Glutamatergic neuron (in vitro differentiated cells): ENCODE results near the gene GSTP1. TPM values are rescaled to one million over a fixed set of nuclear protein-coding genes. Genes with fewer than 3 reads are reported as not detected.

Experiments
- DNase-seq: peaks from one replicate; pipeline ENCODE4 v3.0.0; 2022
- H3K27ac Mint-ChIP-seq: one replicate; pipeline ENCODE4 v1.8.0; 2020; ENCODE audit warnings: mild to moderate bottlenecking, mixed read lengths, inconsistent platforms; ENCODE audit not compliant: unreplicated experiment
- H3K27me3 Mint-ChIP-seq: one replicate; pipeline ENCODE4 v1.8.0; 2020; ENCODE audit warnings: mild to moderate bottlenecking, moderate library complexity, mixed read lengths, inconsistent platforms; ENCODE audit not compliant: unreplicated experiment
- H3K36me3 Mint-ChIP-seq: one replicate; pipeline ENCODE4 v1.8.0; 2020; ENCODE audit warnings: mild to moderate bottlenecking, mixed read lengths, inconsistent platforms; ENCODE audit not compliant: unreplicated experiment
- H3K4me1 Mint-ChIP-seq: one replicate; pipeline ENCODE4 v1.8.0; 2020; ENCODE audit warnings: mild to moderate bottlenecking, low read depth, mixed read lengths, inconsistent platforms; ENCODE audit not compliant: unreplicated experiment
- H3K4me3 Mint-ChIP-seq: one replicate; pipeline ENCODE4 v1.8.0; 2020; ENCODE audit warnings: mild to moderate bottlenecking, mixed read lengths, inconsistent platforms; ENCODE audit not compliant: unreplicated experiment
- H3K9me3 Mint-ChIP-seq: one replicate; pipeline ENCODE4 v1.8.0; 2020; ENCODE audit warnings: mild to moderate bottlenecking, moderate library complexity, mixed read lengths, inconsistent platforms; ENCODE audit not compliant: unreplicated experiment
- total RNA-seq: library from RNA; stranded (reverse); fragmentation: NEBNext Ultra II Directional; extraction: Animal tissue kit (Norgen Biotek cat#: 25700); gene quantifications from one replicate; pipeline ENCODE4 v1.2.1, GENCODE V29; 2021; ENCODE audit not compliant: unreplicated experiment
- TF ChIP-seq, protein P1 (sequence below): fragments of 200-600 bp; sonication (generic); IDR thresholded peaks from one replicate; pipeline ENCODE4 v1.5.0; 2021; ENCODE audit not compliant: partially characterized antibody, unreplicated experiment

GSTP1 gene
- total RNA-seq, 1 donor from 2014 or later = 712 TPM

DNA sequence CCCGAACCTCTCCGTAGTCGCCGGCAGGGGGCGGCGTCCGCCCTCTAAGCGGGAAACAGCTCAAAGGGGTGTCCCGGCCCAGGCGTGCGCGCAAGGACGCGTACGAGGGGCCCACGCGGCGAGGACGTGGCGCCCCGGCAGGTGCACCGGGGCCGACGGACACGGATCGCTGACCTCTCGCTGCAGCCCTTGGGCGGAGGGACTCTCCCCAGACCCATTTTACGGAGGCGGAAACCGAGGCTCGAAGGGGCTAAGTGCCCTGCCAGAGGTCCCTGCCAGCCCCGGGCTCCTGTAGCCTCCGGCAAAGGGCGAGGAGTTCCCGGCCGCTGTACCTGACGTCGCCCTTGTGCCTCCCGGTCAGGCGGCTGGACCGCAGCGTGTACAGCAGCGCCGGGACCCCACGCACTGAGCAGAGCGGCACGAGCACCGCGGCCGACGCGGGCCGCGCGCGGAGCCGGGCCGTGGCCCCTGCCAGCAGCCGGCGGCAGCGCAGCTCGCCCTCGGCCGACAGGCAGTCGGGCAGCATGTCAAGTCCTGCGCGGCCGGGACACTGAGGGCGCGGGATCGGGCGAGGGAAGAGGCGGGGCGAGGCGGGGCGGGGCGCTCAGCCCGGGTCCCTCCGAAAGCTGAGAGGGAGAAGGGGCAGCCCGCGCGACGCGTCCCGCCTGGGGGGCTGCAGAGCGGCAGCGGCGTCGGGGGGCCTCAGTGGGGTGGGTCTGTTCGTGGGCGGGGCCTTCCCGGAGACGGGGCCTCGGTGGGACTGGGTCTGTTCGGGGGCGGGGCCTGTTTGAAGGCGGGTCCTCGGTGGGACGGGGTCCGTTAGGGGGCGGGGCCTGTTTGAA, 46.0 kb downstream of the GSTP1 start, which contains the start of gene NUDT8:
Gene NUDT8 (minus strand): TSS at position 552 of the 842 bp plus-strand sequence. CDS start 26 bp downstream, at position 526.
- peak within 1 kb of the TSS; percentile 88 for H3K4me3 Mint-ChIP-seq
- H3K4me1 Mint-ChIP-seq = peaks cover 2% of the 10 kb centered on the region
- TF ChIP-seq, protein P1, sequence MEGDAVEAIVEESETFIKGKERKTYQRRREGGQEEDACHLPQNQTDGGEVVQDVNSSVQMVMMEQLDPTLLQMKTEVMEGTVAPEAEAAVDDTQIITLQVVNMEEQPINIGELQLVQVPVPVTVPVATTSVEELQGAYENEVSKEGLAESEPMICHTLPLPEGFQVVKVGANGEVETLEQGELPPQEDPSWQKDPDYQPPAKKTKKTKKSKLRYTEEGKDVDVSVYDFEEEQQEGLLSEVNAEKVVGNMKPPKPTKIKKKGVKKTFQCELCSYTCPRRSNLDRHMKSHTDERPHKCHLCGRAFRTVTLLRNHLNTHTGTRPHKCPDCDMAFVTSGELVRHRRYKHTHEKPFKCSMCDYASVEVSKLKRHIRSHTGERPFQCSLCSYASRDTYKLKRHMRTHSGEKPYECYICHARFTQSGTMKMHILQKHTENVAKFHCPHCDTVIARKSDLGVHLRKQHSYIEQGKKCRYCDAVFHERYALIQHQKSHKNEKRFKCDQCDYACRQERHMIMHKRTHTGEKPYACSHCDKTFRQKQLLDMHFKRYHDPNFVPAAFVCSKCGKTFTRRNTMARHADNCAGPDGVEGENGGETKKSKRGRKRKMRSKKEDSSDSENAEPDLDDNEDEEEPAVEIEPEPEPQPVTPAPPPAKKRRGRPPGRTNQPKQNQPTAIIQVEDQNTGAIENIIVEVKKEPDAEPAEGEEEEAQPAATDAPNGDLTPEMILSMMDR = peak; percentile 96
- peak within 1 kb of the TSS; percentile 74 for H3K27ac Mint-ChIP-seq
- peaks cover 3% of the 10 kb centered on the region for H3K27me3 Mint-ChIP-seq
- peak; percentile 99 for DNase-seq
- H3K36me3 Mint-ChIP-seq = no peaks in the 10 kb centered on the region
- H3K9me3 Mint-ChIP-seq = peaks cover 2% of the 10 kb centered on the region

DNA sequence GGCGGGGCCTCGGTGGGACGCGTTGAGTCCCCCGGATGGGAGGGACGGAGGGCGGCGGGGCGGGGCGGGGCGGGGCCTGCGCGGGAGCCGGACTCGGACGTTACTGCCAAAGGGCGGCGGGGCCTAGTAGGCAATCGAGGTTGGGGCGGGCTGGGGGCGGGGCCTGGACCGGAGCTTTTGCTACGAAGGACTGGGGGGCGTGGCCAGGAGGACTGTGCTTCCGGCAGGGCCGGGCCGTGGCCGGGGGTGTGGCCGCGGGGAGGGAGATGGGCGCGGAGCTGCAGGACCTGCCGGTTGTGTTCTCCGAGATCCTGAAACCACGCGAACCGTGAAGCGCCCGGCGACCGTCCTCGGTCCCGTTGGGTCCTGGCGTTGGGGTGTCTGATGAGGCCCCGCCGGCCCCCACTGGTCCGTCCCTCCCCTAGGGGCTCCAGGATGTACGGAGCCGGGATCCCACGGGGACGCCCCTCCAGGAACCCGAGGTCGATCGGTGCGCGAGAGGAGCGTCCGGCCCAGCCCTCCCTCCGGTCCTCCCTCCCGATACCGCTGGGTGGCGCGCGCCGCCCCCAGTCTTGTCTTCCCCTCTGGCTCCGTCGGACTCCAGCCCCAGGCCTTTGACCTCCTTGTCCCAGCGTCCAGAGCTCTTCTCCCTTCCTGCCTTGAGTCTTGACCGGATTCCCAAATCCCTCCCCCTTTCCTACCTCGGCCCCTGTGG, 46.8 kb downstream of the GSTP1 start:
- peak overlapping the region; percentile 74 for H3K27ac Mint-ChIP-seq
- peaks cover 2% of the 10 kb centered on the region for H3K4me1 Mint-ChIP-seq

DNA sequence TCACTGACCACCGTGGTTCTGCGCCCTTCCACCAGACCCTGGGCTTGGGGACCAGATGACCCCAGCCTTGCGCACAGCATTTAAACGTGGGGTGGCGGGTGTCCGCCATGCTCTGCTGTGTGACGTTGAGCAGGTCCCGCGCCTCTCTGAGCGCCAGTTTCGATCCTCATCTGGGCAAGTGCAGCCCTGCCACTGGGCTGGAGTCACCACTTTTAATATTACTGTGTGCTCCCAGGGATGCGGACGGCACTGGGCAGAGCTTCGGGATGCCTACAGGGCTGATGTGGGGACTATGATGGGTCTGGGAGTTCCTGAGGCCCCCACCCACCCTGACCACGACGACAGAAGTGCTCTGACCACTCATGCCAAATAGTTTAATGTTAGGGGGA, 47.3 kb downstream of the GSTP1 start:
- Mint-ChIP-seq H3K4me1 (peaks cover 2% of the 10 kb centered on the region), H3K27me3 (peaks cover 5% of the 10 kb centered on the region), H3K27ac (peak overlapping the region; percentile 74), H3K9me3 (peaks cover 4% of the 10 kb centered on the region), H3K4me3 (peak overlapping the region; percentile 88), H3K36me3 (no peaks in the 10 kb centered on the region)
- TF ChIP-seq, protein P1 = peak; percentile 47
- no peak for DNase-seq

More for the DNA sequence above, 46.8 kb downstream of the GSTP1 start:
- Mint-ChIP-seq H3K4me3 (peak overlapping the region; percentile 88), H3K27me3 (peaks cover 3% of the 10 kb centered on the region), H3K9me3 (peaks cover 2% of the 10 kb centered on the region), H3K36me3 (no peaks in the 10 kb centered on the region)
- TF ChIP-seq, protein P1 = peak; percentile 83
- DNase-seq = peak; percentile 99

DNA sequence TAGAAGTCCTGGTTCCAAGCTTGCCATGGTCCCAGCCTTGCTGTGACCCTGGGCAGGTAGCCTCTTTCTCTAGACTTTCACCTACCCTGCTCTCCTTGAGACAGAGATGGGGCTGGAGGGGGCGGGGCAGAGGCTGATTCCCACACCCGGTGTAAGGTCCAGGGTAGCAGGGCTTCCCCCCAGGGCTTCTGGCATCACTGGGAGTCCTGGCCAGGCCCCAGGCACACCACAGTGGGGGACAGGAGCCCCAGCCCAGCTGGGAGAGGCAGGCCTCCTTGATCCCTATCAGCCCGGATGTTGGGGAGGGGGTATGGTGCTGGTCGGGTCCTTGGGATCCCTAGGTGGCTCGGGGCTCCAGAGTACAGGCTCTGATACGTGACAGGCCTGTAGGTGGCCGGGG, 47.8 kb downstream of the GSTP1 start:
- H3K4me3 Mint-ChIP-seq = no peak overlapping the region
- no peak for DNase-seq
- TF ChIP-seq, protein P1 = no peak
- H3K4me1 Mint-ChIP-seq = peaks cover 2% of the 10 kb centered on the region
- no peak overlapping the region for H3K27ac Mint-ChIP-seq
- H3K27me3 Mint-ChIP-seq = peaks cover 5% of the 10 kb centered on the region
- H3K36me3 Mint-ChIP-seq = no peaks in the 10 kb centered on the region
- H3K9me3 Mint-ChIP-seq = peaks cover 4% of the 10 kb centered on the region
